Astrocyte (in vitro differentiated cells and primary cell): Measurements from ENCODE around the gene VAMP7. TPM values are rescaled to one million over a fixed set of nuclear protein-coding genes. Genes with fewer than 3 reads are reported as not detected.

Experiments
- DNase-seq: peaks from one replicate; pipeline ENCODE4 v3.0.0-alpha.2; 2010; ENCODE audit warnings: low read depth
- FAIRE-seq: peaks from 2 replicates; lab custom pipeline; 2011; peaks lifted over from hg19 to GRCh38; lab: Jason Lieb, UNC
- H2AFZ ChIP-seq: 2 replicates; pipeline ENCODE4 v1.6.0; 2012; ENCODE audit warnings: low read depth, low read length, inconsistent platforms
- H3K27ac ChIP-seq: 2 replicates; pipeline ENCODE4 v1.5.1; 2011; ENCODE audit warnings: low read depth, low read length, inconsistent platforms
- H3K27me3 ChIP-seq: 2 replicates; pipeline ENCODE4 v1.6.0; 2011; ENCODE audit warnings: low read length, inconsistent platforms; ENCODE audit not compliant: insufficient read depth
- H3K36me3 ChIP-seq: 2 replicates; pipeline ENCODE4 v1.5.1; 2011; ENCODE audit warnings: low read length, inconsistent platforms; ENCODE audit not compliant: insufficient read depth
- H3K4me1 ChIP-seq: 2 replicates; pipeline ENCODE4 v1.5.1; 2011; ENCODE audit warnings: low read length, inconsistent platforms; ENCODE audit not compliant: insufficient read depth
- H3K4me2 ChIP-seq: 2 replicates; pipeline ENCODE4 v1.6.0; 2012; ENCODE audit warnings: low read length, inconsistent platforms
- H3K4me3 ChIP-seq: 2 replicates; pipeline ENCODE4 v1.5.1; 2011; ENCODE audit warnings: low read depth, mild to moderate bottlenecking, low read length, inconsistent platforms; ENCODE audit not compliant: insufficient read depth
- H3K79me2 ChIP-seq: 2 replicates; pipeline ENCODE4 v1.6.0; 2012; ENCODE audit warnings: mild to moderate bottlenecking, low read length, inconsistent platforms; ENCODE audit not compliant: insufficient read depth
- H3K9ac ChIP-seq: 2 replicates; pipeline ENCODE4 v1.6.0; 2012; ENCODE audit warnings: mild to moderate bottlenecking, low read length, inconsistent platforms
- H3K9me3 ChIP-seq: 2 replicates; pipeline ENCODE4 v1.5.1; 2012; ENCODE audit warnings: low read depth, mild to moderate bottlenecking, low read length, inconsistent platforms; ENCODE audit not compliant: insufficient read depth
- H4K20me1 ChIP-seq: 2 replicates; pipeline ENCODE4 v1.6.0; 2012; ENCODE audit warnings: low read length, inconsistent platforms; ENCODE audit not compliant: insufficient read depth
- H3K27ac Mint-ChIP-seq: one replicate; pipeline ENCODE4 v1.8.0; 2021; ENCODE audit warnings: mild to moderate bottlenecking, mixed read lengths; ENCODE audit not compliant: unreplicated experiment
- H3K27me3 Mint-ChIP-seq: one replicate; pipeline ENCODE4 v1.8.0; 2021; ENCODE audit warnings: low read depth, mixed read lengths; ENCODE audit not compliant: unreplicated experiment
- H3K36me3 Mint-ChIP-seq: one replicate; pipeline ENCODE4 v1.8.0; 2021; ENCODE audit warnings: low read depth, mixed read lengths; ENCODE audit not compliant: unreplicated experiment
- H3K4me1 Mint-ChIP-seq: one replicate; pipeline ENCODE4 v1.8.0; 2021; ENCODE audit warnings: low read depth, mixed read lengths; ENCODE audit not compliant: unreplicated experiment
- H3K4me3 Mint-ChIP-seq: one replicate; pipeline ENCODE4 v1.8.0; 2021; ENCODE audit warnings: mild to moderate bottlenecking, moderate library complexity, mixed read lengths; ENCODE audit not compliant: unreplicated experiment
- H3K9me3 Mint-ChIP-seq: one replicate; pipeline ENCODE4 v1.8.0; 2021; ENCODE audit warnings: mild to moderate bottlenecking, mixed read lengths; ENCODE audit not compliant: unreplicated experiment
- EZH2 ChIP-seq: IDR thresholded peaks from 2 replicates; pipeline ENCODE4 v1.6.1; 2012; ENCODE audit warnings: mild to moderate bottlenecking, low read length, inconsistent platforms; ENCODE audit not compliant: insufficient read depth
- total RNA-seq: library from RNA; stranded (reverse); gene quantifications from 2 replicates; pipeline ENCODE4 v1.2.1, GENCODE V29; 2021
- TF ChIP-seq, protein P1 (sequence below): IDR thresholded peaks from 2 replicates; pipeline ENCODE4 v1.5.1; 2011; ENCODE audit warnings: low read depth, mild to moderate bottlenecking, inconsistent platforms, low read length, moderate library complexity; ENCODE audit not compliant: insufficient read depth

VAMP7 gene
- total RNA-seq, 1 donor from 2014 or later, result 49.0 TPM

DNA sequence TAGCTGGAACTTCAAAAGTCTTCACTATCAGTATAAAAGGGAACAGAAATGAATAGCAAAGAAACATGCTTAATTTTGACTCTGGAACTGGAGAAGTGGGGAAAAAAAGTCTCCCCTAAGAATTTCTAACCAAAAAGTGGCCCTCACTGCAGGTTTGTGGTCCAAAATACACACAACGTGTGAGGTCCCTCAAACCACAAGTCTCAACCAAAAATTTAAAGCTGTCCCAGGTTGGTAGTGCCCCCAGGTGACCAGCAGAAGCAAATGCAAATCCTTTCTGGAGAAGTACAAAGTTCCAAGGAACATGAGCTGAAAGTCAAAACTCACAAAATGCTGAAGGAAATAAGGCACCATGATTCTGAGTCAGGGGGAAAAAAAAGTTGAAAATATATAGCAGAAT is 23.6 kb upstream of the VAMP7 start:
- Mint-ChIP-seq H3K27ac (no peak overlapping the region), H3K4me3 (no peak overlapping the region), H3K36me3 (no peaks in the 10 kb centered on the region), H3K4me1 (no peaks in the 10 kb centered on the region), H3K9me3 (peaks cover 5% of the 10 kb centered on the region), H3K27me3 (no peaks in the 10 kb centered on the region)
- Histone ChIP-seq H3K9ac (no peak overlapping the region), H3K4me2 (no peak overlapping the region), H3K79me2 (no peaks in the 10 kb centered on the region), H3K9me3 (no peaks in the 10 kb centered on the region), H3K4me1 (no peaks in the 10 kb centered on the region), H3K27ac (no peak overlapping the region), H4K20me1 (no peaks in the 10 kb centered on the region), H3K27me3 (no peaks in the 10 kb centered on the region), H3K4me3 (no peak overlapping the region), H3K36me3 (no peaks in the 10 kb centered on the region), H2AFZ (no peak overlapping the region)
- no peak for DNase-seq
- TF ChIP-seq EZH2, result no peak
- TF ChIP-seq, protein P1, sequence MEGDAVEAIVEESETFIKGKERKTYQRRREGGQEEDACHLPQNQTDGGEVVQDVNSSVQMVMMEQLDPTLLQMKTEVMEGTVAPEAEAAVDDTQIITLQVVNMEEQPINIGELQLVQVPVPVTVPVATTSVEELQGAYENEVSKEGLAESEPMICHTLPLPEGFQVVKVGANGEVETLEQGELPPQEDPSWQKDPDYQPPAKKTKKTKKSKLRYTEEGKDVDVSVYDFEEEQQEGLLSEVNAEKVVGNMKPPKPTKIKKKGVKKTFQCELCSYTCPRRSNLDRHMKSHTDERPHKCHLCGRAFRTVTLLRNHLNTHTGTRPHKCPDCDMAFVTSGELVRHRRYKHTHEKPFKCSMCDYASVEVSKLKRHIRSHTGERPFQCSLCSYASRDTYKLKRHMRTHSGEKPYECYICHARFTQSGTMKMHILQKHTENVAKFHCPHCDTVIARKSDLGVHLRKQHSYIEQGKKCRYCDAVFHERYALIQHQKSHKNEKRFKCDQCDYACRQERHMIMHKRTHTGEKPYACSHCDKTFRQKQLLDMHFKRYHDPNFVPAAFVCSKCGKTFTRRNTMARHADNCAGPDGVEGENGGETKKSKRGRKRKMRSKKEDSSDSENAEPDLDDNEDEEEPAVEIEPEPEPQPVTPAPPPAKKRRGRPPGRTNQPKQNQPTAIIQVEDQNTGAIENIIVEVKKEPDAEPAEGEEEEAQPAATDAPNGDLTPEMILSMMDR, result no peak
- no peak for FAIRE-seq

DNA sequence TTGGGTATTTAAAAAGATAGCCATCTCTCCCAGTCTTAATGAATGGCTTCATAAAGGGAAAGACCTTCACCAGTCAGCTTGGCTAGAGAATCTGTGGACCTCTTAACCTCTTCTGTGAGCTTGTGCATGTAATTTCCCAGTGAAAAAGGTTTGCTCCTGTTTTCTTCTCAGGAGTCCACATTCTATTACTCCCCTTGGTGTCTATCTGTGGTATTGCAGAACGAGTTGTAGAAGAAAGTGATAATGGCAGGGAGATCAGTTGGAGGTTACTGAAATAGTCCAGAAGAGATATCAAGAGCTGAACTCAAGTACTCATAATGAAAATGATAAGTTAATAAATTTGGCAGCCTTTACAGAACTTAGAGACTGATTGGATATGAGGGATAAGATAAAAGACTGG is 16.5 kb upstream of the VAMP7 start:
- H3K27me3 ChIP-seq, result no peaks in the 10 kb centered on the region
- H3K9ac ChIP-seq, result no peak overlapping the region
- no peak overlapping the region for H3K4me2 ChIP-seq
- DNase-seq, result no peak
- TF ChIP-seq, protein P1, result peak; percentile 9
- no peak for TF ChIP-seq EZH2
- no peaks in the 10 kb centered on the region for H3K36me3 ChIP-seq
- no peaks in the 10 kb centered on the region for H3K79me2 ChIP-seq
- Mint-ChIP-seq H3K36me3 (no peaks in the 10 kb centered on the region), H3K9me3 (peaks cover 13% of the 10 kb centered on the region), H3K4me1 (no peaks in the 10 kb centered on the region), H3K27me3 (no peaks in the 10 kb centered on the region), H3K27ac (no peak overlapping the region), H3K4me3 (no peak overlapping the region)
- no peak overlapping the region for H3K4me3 ChIP-seq
- no peaks in the 10 kb centered on the region for H3K4me1 ChIP-seq
- no peak overlapping the region for H3K27ac ChIP-seq
- peaks cover 2% of the 10 kb centered on the region for H3K9me3 ChIP-seq
- no peaks in the 10 kb centered on the region for H4K20me1 ChIP-seq
- H2AFZ ChIP-seq, result no peak overlapping the region
- FAIRE-seq, result no peak

DNA sequence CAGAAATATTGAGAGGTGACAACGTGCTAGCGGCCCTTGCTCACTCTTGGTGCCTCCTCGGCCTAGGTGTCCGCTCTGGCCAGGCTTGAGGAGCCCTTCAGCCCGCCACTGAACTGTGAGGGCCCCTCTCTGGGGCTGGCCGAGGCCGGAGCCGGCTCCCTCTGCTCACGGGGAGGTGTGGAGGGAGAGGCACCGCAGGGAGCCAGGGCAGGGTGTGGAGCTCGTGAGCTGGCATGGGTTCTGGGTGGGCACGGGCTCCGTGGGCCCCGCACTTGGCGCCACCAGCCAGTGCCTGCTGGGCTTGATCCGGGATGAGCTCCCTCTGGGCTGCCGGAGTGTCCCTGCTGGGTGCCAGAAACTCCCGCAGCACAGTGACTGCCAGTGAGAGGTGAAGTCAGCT is 16.0 kb upstream of the VAMP7 start:
- no peak overlapping the region for H3K9ac ChIP-seq
- H3K4me3 Mint-ChIP-seq, result no peak overlapping the region
- H3K9me3 ChIP-seq, result peaks cover 2% of the 10 kb centered on the region
- TF ChIP-seq EZH2, result no peak
- TF ChIP-seq, protein P1, result no peak
- FAIRE-seq (no peak), DNase-seq (no peak)
- H3K27ac Mint-ChIP-seq, result no peak overlapping the region
- no peak overlapping the region for H3K27ac ChIP-seq
- no peak overlapping the region for H2AFZ ChIP-seq
- H3K27me3 ChIP-seq, result no peaks in the 10 kb centered on the region
- no peaks in the 10 kb centered on the region for H3K4me1 Mint-ChIP-seq
- H3K36me3 Mint-ChIP-seq, result no peaks in the 10 kb centered on the region
- no peak overlapping the region for H3K4me2 ChIP-seq
- peaks cover 13% of the 10 kb centered on the region for H3K9me3 Mint-ChIP-seq
- H3K36me3 ChIP-seq, result no peaks in the 10 kb centered on the region
- H3K79me2 ChIP-seq, result no peaks in the 10 kb centered on the region
- H3K27me3 Mint-ChIP-seq, result no peaks in the 10 kb centered on the region
- H3K4me1 ChIP-seq, result no peaks in the 10 kb centered on the region
- no peak overlapping the region for H3K4me3 ChIP-seq
- no peaks in the 10 kb centered on the region for H4K20me1 ChIP-seq
